Measurements from ENCODE around the gene CLDN6. TPM values are rescaled to one million over a fixed set of nuclear protein-coding genes. Genes with fewer than 3 reads are reported as not detected.

CLDN6 gene
- total and polyA plus RNA-seq, 2 of the 13 experiments (the other 11 are each of a cell fraction or from before 2014, with no cell fraction given): 5.9 to 7.6 TPM

DNA sequence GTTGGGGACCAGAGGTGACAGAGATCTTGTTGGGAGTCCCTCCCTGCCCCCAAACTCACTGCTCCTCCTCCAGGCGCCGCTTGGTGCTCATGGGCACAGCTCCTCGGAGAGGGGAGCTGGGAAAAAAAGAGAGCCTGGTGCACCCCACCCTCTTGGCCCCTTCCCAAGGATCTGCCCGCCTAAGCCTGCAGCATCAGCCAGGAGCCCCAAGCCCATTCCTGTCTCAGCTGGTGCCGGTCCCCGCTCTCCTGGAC is 5.4 kb upstream of the CLDN6 start (continued):
- TF ChIP-seq, protein P1, sequence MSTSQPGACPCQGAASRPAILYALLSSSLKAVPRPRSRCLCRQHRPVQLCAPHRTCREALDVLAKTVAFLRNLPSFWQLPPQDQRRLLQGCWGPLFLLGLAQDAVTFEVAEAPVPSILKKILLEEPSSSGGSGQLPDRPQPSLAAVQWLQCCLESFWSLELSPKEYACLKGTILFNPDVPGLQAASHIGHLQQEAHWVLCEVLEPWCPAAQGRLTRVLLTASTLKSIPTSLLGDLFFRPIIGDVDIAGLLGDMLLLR (CRISPR knock-in tag; IDR thresholded peaks at IDR 0.05): no peak
- no peak for TF ChIP-seq MBNL3 (CRISPR knock-in tag; conservative IDR thresholded peaks at IDR 0.05)
- TF ChIP-seq, protein P2, sequence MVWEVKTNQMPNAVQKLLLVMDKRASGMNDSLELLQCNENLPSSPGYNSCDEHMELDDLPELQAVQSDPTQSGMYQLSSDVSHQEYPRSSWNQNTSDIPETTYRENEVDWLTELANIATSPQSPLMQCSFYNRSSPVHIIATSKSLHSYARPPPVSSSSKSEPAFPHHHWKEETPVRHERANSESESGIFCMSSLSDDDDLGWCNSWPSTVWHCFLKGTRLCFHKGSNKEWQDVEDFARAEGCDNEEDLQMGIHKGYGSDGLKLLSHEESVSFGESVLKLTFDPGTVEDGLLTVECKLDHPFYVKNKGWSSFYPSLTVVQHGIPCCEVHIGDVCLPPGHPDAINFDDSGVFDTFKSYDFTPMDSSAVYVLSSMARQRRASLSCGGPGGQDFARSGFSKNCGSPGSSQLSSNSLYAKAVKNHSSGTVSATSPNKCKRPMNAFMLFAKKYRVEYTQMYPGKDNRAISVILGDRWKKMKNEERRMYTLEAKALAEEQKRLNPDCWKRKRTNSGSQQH (CRISPR knock-in tag; IDR thresholded peaks at IDR 0.05; ENCODE audit: low read depth): no peak
- TF ChIP-seq HHEX (CRISPR knock-in tag; IDR thresholded peaks at IDR 0.05): no peak
- TF ChIP-seq, protein P3, sequence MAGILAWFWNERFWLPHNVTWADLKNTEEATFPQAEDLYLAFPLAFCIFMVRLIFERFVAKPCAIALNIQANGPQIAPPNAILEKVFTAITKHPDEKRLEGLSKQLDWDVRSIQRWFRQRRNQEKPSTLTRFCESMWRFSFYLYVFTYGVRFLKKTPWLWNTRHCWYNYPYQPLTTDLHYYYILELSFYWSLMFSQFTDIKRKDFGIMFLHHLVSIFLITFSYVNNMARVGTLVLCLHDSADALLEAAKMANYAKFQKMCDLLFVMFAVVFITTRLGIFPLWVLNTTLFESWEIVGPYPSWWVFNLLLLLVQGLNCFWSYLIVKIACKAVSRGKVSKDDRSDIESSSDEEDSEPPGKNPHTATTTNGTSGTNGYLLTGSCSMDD (CRISPR knock-in tag; IDR thresholded peaks at IDR 0.05): no peak
- TF ChIP-seq ATF6 (CRISPR knock-in tag; conservative IDR thresholded peaks at IDR 0.05): no peak
- no peak for TF ChIP-seq RCOR2 (CRISPR knock-in tag; IDR thresholded peaks at IDR 0.05)
- no peak for TF ChIP-seq CCAR2 (optimal IDR thresholded peaks at IDR 0.05; ENCODE audit: low read depth, low read length)
- TF ChIP-seq ZNF660 (CRISPR knock-in tag; IDR thresholded peaks at IDR 0.05; ENCODE audit: borderline replicate concordance, low read depth): no peak
- TF ChIP-seq ZFP36 (IDR thresholded peaks at IDR 0.05; ENCODE audit: borderline replicate concordance, low read depth, low read length, partially characterized antibody): no peak
- no peak for TF ChIP-seq GATAD1 (CRISPR knock-in tag; IDR thresholded peaks at IDR 0.05)
- TF ChIP-seq ZNF274 (CRISPR knock-in tag; IDR thresholded peaks at IDR 0.05): no peak
- TF ChIP-seq TBX3 (IDR thresholded peaks at IDR 0.05; ENCODE audit: borderline replicate concordance): no peak
- TF ChIP-seq CEBPG (CRISPR knock-in tag; IDR thresholded peaks at IDR 0.05): no peak
- TF ChIP-seq ZNF816 (CRISPR knock-in tag; IDR thresholded peaks at IDR 0.05; ENCODE audit: borderline replicate concordance): no peak
- TF ChIP-seq, protein P4, sequence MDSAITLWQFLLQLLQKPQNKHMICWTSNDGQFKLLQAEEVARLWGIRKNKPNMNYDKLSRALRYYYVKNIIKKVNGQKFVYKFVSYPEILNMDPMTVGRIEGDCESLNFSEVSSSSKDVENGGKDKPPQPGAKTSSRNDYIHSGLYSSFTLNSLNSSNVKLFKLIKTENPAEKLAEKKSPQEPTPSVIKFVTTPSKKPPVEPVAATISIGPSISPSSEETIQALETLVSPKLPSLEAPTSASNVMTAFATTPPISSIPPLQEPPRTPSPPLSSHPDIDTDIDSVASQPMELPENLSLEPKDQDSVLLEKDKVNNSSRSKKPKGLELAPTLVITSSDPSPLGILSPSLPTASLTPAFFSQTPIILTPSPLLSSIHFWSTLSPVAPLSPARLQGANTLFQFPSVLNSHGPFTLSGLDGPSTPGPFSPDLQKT (CRISPR knock-in tag; IDR thresholded peaks at IDR 0.05; ENCODE audit: borderline replicate concordance): no peak
- no peak for TF ChIP-seq ZNF317 (CRISPR knock-in tag; IDR thresholded peaks at IDR 0.05)
- peak; percentile 7; the same call in 1 of the 2 replicates for TF ChIP-seq MED1 (CRISPR knock-in tag; IDR thresholded peaks at IDR 0.05)
- no peak for TF ChIP-seq RBM22 (optimal IDR thresholded peaks at IDR 0.05; ENCODE audit: low read length)
- no peak for TF ChIP-seq ISX (CRISPR knock-in tag; conservative IDR thresholded peaks at IDR 0.05)
- no peak for TF ChIP-seq CREB1 (IDR thresholded peaks at IDR 0.05)
- no peak for TF ChIP-seq CREB1 (CRISPR knock-in tag; IDR thresholded peaks at IDR 0.05)
- TF ChIP-seq ZFP82 (CRISPR knock-in tag; IDR thresholded peaks at IDR 0.05; ENCODE audit: borderline replicate concordance): no peak
- TF ChIP-seq ZC3H4 (CRISPR knock-in tag; IDR thresholded peaks at IDR 0.05; ENCODE audit: borderline replicate concordance): 0 out of 2 replicates have a peak, but pooled peaks have one; percentile 28
